Stimulated activated naive CD8-positive, alpha-beta T cell treated with anti-CD3 and anti-CD28 coated beads, Interleukin-15, amount 100 ng/mL, for 72 hours (primary cell): ENCODE results near the gene CNTROB.
"Not testable (repeated sequence)": the region's sequence is repeated elsewhere in the genome, so short reads cannot be mapped to it uniquely, and the experiment has no call there.

ENCODE experiments used
- ATAC-seq: fragments of 150-1000 bp; cut with Tn5 transposase; 2 replicates; pipeline ENCODE4 v1.10.0; 2021; ENCODE audit warnings: mild to moderate bottlenecking, moderate library complexity
- DNase-seq, 2 donors: peaks; one replicate each; pipeline ENCODE4 v3.0.0; 2021 to 2022
- H3K27ac Mint-ChIP-seq, 2 donors: one replicate each; pipeline ENCODE4 v1.8.0; 2022; ENCODE audit warnings: mild to moderate bottlenecking in 2 of 2, mixed read lengths in 2 of 2, moderate library complexity in 2 of 2
- H3K27me3 Mint-ChIP-seq: one replicate; pipeline ENCODE4 v1.8.0; 2022; ENCODE audit warnings: mixed read lengths
- H3K4me1 Mint-ChIP-seq: one replicate; pipeline ENCODE4 v1.8.0; 2022; ENCODE audit warnings: mild to moderate bottlenecking, mixed read lengths
- H3K4me3 Mint-ChIP-seq, 2 donors: one replicate each; pipeline ENCODE4 v1.8.0; 2022; ENCODE audit warnings: mild to moderate bottlenecking in 2 of 2, mixed read lengths in 2 of 2, moderate library complexity in 1 of 2
- H3K9me3 Mint-ChIP-seq, 2 donors: one replicate each; pipeline ENCODE4 v1.8.0; 2022; ENCODE audit warnings: mixed read lengths in 2 of 2

CNTROB gene

GRCh38 chr17:7951143-7951792 is 19.3 kb downstream of the CNTROB start:
- H3K27me3 Mint-ChIP-seq: no peaks in the 10 kb centered on the region
- ATAC-seq (peak; percentile 100), DNase-seq (peak; percentile 43 to 75)
- H3K4me1 Mint-ChIP-seq: peaks cover 38% of the 10 kb centered on the region
- H3K9me3 Mint-ChIP-seq: no peaks in the 10 kb centered on the region
- peak overlapping the region; percentile 83 to 92 for H3K27ac Mint-ChIP-seq
- H3K4me3 Mint-ChIP-seq: peak overlapping the region; percentile 52 to 75

- H3K9me3 Mint-ChIP-seq, ATAC-seq: not testable (repeated sequence)
- peaks cover 38% of the 10 kb centered on the region for H3K4me1 Mint-ChIP-seq
Observed at GRCh38 chr17:7953266-7953665, 21.3 kb downstream of the CNTROB start.

DNA sequence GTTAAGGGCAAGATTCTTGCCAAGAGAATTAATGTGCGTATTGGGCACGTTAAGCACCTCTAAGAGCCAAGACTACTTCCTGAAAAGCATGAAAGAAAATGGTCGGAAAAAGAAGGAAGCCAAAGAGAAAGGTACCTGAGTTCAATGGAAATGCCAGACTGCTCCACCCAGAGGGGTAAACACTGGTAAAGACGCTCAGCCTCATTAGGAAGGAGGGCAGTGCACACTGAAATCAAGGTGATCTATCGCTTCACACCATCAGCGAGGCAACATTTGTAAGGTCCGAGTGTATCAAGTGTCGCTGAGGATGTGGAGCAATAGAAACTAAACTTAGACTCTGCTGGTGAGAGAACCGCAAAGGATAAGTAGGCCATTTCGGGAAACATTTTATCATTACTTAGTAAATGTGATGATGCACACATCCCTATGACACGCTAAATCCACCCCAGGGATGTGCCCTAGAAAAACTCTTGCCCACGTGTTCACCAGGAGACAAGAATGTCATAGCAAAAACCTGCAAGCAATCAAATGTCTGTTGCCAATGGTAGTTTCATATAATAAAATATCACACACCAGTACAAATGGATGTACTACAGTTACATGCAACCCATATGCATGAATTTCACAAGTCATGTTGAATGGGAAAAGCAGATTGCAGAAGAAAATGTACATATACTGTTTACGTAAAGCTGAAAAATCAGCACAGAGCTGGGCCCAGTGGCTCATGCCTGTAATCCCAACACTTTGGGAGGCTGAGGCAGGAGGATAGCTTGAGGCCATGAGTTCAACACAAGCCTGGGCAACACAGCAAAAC is 23.6 kb downstream of the CNTROB start:
- Mint-ChIP-seq H3K4me3 (no peak overlapping the region), H3K27ac (peak overlapping the region in 1 of 2 donors; percentile 35), H3K9me3 (no peaks in the 10 kb centered on the region), H3K27me3 (peaks cover 3% of the 10 kb centered on the region), H3K4me1 (peaks cover 38% of the 10 kb centered on the region)
- DNase-seq (no peak), ATAC-seq (no peak)

More at GRCh38 chr17:7953266-7953665, 21.3 kb downstream of the CNTROB start:
- not testable (repeated sequence) for H3K27ac Mint-ChIP-seq, DNase-seq, H3K4me3 Mint-ChIP-seq, H3K27me3 Mint-ChIP-seq

DNA sequence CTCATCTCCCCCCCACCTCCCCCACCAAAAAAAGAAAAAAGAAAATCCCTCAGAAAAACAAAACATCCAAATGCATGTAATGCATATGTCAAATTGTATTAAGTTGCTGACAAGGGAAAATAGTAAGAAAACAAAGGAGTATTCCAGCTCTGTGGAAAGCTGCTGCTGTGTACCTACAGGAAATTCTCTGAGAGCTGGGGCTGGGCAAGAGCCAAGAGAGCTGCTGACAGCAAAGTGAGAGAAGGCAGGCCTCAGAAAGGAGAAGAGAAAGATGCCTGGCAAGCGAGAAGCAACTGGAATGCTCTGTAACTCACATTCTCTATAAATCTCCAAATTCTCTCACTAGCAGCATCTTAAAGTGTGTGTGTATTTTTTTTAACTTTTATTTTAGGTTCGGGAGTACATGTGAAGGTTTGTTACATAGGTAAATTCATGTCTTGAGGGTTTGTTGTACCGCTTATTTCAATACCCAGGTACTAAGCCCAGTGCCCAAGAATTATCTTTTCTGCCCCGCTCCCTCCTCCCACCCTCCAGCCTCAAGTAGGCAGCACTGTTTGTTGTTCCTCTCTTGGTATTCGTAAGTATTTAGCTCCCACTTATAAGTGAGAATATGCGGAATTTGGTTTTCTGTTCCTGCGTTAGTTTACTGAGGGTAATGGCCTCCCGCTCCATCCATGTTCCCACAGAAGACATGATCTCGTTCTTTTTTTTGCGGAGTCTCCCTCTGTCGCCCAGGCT is 24.4 kb downstream of the CNTROB start:
- H3K4me1 Mint-ChIP-seq: peaks cover 33% of the 10 kb centered on the region
- ATAC-seq (no peak), DNase-seq (no peak)
- no peak overlapping the region for H3K27ac Mint-ChIP-seq
- H3K4me3 Mint-ChIP-seq: no peak overlapping the region
- H3K9me3 Mint-ChIP-seq: no peaks in the 10 kb centered on the region
- peaks cover 11% of the 10 kb centered on the region for H3K27me3 Mint-ChIP-seq

GRCh38 chr17:7959503-7960253 is 27.7 kb downstream of the CNTROB start:
- DNase-seq (no peak), ATAC-seq (no peak)
- H3K27ac Mint-ChIP-seq: no peak overlapping the region
- H3K4me1 Mint-ChIP-seq: peaks cover 8% of the 10 kb centered on the region
- no peak overlapping the region for H3K4me3 Mint-ChIP-seq
- H3K9me3 Mint-ChIP-seq: no peaks in the 10 kb centered on the region
- H3K27me3 Mint-ChIP-seq: peaks cover 18% of the 10 kb centered on the region

DNA sequence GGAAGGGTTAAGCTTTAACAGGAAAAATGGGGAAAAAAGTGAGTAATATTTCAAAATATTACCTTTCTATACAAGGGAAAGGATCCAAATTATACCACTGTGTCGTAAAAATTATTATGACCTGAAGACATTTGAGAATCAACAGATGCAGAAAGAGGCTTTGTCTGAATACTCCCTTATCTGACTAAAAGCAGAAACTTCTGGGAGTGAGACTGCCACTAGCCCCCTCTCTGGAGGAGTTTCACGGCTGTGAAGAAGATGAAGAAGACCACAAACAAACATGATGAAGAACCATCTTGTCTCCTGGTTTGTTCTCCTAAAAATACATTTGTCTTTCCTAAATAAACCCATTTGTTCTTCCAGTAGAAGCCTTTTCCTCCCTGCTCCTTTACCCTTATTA is 29.4 kb downstream of the CNTROB start:
- Mint-ChIP-seq H3K4me1 (no peaks in the 10 kb centered on the region), H3K4me3 (no peak overlapping the region), H3K27ac (no peak overlapping the region), H3K9me3 (no peaks in the 10 kb centered on the region), H3K27me3 (peaks cover 18% of the 10 kb centered on the region)
- DNase-seq: no peak
- no peak for ATAC-seq

- peak overlapping the region in 1 of 2 donors; percentile 40 for H3K27ac Mint-ChIP-seq
- no peak for ATAC-seq
- no peak for DNase-seq
- no peaks in the 10 kb centered on the region for H3K9me3 Mint-ChIP-seq
- no peak overlapping the region for H3K4me3 Mint-ChIP-seq
- peaks cover 7% of the 10 kb centered on the region for H3K27me3 Mint-ChIP-seq
- H3K4me1 Mint-ChIP-seq: no peaks in the 10 kb centered on the region
Observed at GRCh38 chr17:7967751-7968150, 35.7 kb downstream of the CNTROB start.

DNA sequence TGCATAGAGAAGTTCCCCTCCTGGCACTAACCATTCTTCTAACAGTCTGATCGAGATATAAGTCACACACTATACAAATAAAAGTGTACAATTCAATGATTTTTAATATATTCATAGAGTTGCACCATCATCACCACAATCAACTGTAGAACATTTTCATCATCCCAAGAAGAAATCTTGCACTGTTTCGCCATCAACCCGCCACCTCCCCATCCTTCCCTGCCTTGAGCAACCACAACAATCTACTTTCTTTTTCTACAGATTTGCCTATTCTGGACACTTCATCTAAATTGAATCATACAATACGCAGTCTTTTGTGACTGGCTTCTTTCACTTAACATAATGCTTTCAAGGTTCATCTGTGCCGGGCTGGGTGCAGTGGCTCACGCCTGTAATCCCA is 37.4 kb downstream of the CNTROB start:
- Mint-ChIP-seq H3K27me3 (peaks cover 7% of the 10 kb centered on the region), H3K9me3 (peaks cover 3% of the 10 kb centered on the region in 2 donors), H3K4me3 (no peak overlapping the region), H3K27ac (no peak overlapping the region), H3K4me1 (no peaks in the 10 kb centered on the region)
- ATAC-seq (no peak), DNase-seq (no peak)

GRCh38 chr17:7971651-7972050 is 39.6 kb downstream of the CNTROB start:
- ATAC-seq (no peak), DNase-seq (no peak)
- peaks cover 11 to 19% of the 10 kb centered on the region in 2 donors for H3K9me3 Mint-ChIP-seq
- no peak overlapping the region for H3K4me3 Mint-ChIP-seq
- H3K4me1 Mint-ChIP-seq: no peaks in the 10 kb centered on the region
- peaks cover 7% of the 10 kb centered on the region for H3K27me3 Mint-ChIP-seq
- peak overlapping the region in 1 of 2 donors; percentile 65 for H3K27ac Mint-ChIP-seq

- Mint-ChIP-seq H3K9me3 (peaks cover 11 to 19% of the 10 kb centered on the region in 2 donors), H3K27me3 (peaks cover 7% of the 10 kb centered on the region), H3K4me1 (no peaks in the 10 kb centered on the region), H3K4me3 (no peak overlapping the region), H3K27ac (no peak overlapping the region)
- no peak for DNase-seq
- ATAC-seq: no peak
Observed at GRCh38 chr17:7972131-7972785, 40.3 kb downstream of the CNTROB start.

GRCh38 chr17:7974638-7975131 is 42.7 kb downstream of the CNTROB start:
- Mint-ChIP-seq H3K4me3 (no peak overlapping the region), H3K27me3 (peaks cover 7% of the 10 kb centered on the region), H3K9me3 (peaks cover 11 to 19% of the 10 kb centered on the region in 2 donors), H3K4me1 (no peaks in the 10 kb centered on the region), H3K27ac (no peak overlapping the region)
- DNase-seq (no peak), ATAC-seq (no peak)

DNA sequence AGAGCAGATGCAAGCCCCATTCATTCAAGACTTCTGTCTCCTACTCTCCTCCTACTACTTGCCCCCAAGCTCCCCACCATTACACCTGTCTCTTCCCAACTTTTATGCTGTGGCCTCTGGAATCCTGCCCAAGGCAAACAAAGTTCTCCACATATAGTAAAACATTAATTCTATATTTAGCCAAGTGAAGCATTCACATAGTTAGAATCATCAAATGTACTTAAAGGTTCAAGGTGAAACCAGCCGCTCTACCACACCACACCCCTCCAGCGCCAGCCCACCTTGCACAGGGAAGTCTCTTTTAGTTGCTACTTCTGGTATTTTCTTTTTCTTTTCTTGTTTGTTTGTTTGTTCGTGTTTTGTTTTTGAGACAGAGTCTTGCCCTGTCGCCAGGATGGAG is 45.0 kb downstream of the CNTROB start:
- Mint-ChIP-seq H3K4me3 (no peak overlapping the region), H3K27me3 (peaks cover under 1% of the 10 kb centered on the region), H3K4me1 (no peaks in the 10 kb centered on the region), H3K27ac (no peak overlapping the region), H3K9me3 (peaks cover 11 to 19% of the 10 kb centered on the region in 2 donors)
- ATAC-seq (no peak), DNase-seq (no peak)

GRCh38 chr17:7977805-7978204 is 45.8 kb downstream of the CNTROB start:
- Mint-ChIP-seq H3K27me3 (no peaks in the 10 kb centered on the region), H3K27ac (no peak overlapping the region), H3K9me3 (peaks cover 11 to 19% of the 10 kb centered on the region in 2 donors), H3K4me3 (no peak overlapping the region), H3K4me1 (no peaks in the 10 kb centered on the region)
- ATAC-seq (no peak), DNase-seq (no peak)

GRCh38 chr17:7982173-7982572 is 50.2 kb downstream of the CNTROB start:
- DNase-seq: no peak
- Mint-ChIP-seq H3K27ac (no peak overlapping the region), H3K4me1 (no peaks in the 10 kb centered on the region), H3K9me3 (no peaks in the 10 kb centered on the region), H3K27me3 (no peaks in the 10 kb centered on the region), H3K4me3 (no peak overlapping the region)
- ATAC-seq: no peak

DNA sequence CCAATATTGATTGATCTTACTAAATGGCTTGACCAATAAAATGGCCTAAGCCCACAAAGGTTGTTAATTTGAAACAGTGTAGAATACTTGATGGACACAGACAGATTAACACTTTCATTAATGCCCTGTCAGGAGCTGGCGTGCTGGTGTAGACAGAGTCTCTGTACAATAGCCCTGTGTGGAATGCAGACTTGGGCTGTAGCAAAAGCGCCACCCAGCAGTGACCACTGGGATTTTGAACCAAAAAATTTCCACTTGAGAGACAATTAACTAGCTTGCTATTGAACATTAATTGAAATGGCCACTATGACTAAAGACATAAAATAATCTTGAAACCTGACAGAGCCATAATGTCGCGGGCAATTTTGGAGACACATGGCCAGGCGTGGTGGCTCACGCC is 50.7 kb downstream of the CNTROB start:
- ATAC-seq: no peak
- Mint-ChIP-seq H3K9me3 (no peaks in the 10 kb centered on the region), H3K4me3 (no peak overlapping the region), H3K4me1 (no peaks in the 10 kb centered on the region), H3K27ac (no peak overlapping the region), H3K27me3 (peaks cover 3% of the 10 kb centered on the region)
- no peak for DNase-seq
